HFFc6 (cell line): Measurements from ENCODE around the gene GEMIN7. TPM values are rescaled to one million over a fixed set of nuclear protein-coding genes. Genes with fewer than 3 reads are reported as not detected.

Experiments used
- DNase-seq: peaks from one replicate; pipeline ENCODE4 v3.0.0-alpha.2; 2018
- H3K27ac Mint-ChIP-seq: 2 replicates; pipeline ENCODE4 v1.8.0; 2020; ENCODE audit warnings: mild to moderate bottlenecking, mixed read lengths
- H3K27me3 Mint-ChIP-seq: 2 replicates; pipeline ENCODE4 v1.8.0; 2021; ENCODE audit warnings: mild to moderate bottlenecking, moderate library complexity, mixed read lengths; ENCODE audit not compliant: insufficient read depth
- H3K36me3 Mint-ChIP-seq: 2 replicates; pipeline ENCODE4 v1.8.0; 2021; ENCODE audit warnings: low read depth, mixed read lengths
- H3K4me1 Mint-ChIP-seq: 2 replicates; pipeline ENCODE4 v1.8.0; 2020; ENCODE audit warnings: low read depth, mixed read lengths
- H3K4me3 Mint-ChIP-seq: 2 replicates; pipeline ENCODE4 v1.8.0; 2020; ENCODE audit warnings: mild to moderate bottlenecking, moderate library complexity, mixed read lengths
- H3K9me3 Mint-ChIP-seq: 2 replicates; pipeline ENCODE4 v1.8.0; 2020; ENCODE audit warnings: mild to moderate bottlenecking, mixed read lengths
- total RNA-seq, 6 experiments: library from RNA; stranded (reverse); fragmentation: NEBNext Ultra II Directional; extraction: Animal tissue kit (Norgen Biotek cat#: 25700); gene quantifications; 2 replicates in 1 of 6; 3 replicates in 5 of 6; pipeline ENCODE4 v1.2.3, GENCODE V29; 2021
- TF ChIP-seq, protein P1 (sequence below): fragments of 200-600 bp; sonication (generic); IDR thresholded peaks from 2 replicates; pipeline ENCODE4 v1.5.0; 2021; ENCODE audit warnings: antibody characterized with exemption, mild to moderate bottlenecking

GEMIN7 gene
- total RNA-seq, 6 experiments from 2014 or later = 34.3 to 43.4 (median 39.0) TPM

GRCh38 chr19:45121827-45122345, 42.8 kb downstream of the GEMIN7 start:
- H3K27me3 Mint-ChIP-seq = peaks cover 2% of the 10 kb centered on the region
- H3K36me3 Mint-ChIP-seq = no peaks in the 10 kb centered on the region
- TF ChIP-seq, protein P1, sequence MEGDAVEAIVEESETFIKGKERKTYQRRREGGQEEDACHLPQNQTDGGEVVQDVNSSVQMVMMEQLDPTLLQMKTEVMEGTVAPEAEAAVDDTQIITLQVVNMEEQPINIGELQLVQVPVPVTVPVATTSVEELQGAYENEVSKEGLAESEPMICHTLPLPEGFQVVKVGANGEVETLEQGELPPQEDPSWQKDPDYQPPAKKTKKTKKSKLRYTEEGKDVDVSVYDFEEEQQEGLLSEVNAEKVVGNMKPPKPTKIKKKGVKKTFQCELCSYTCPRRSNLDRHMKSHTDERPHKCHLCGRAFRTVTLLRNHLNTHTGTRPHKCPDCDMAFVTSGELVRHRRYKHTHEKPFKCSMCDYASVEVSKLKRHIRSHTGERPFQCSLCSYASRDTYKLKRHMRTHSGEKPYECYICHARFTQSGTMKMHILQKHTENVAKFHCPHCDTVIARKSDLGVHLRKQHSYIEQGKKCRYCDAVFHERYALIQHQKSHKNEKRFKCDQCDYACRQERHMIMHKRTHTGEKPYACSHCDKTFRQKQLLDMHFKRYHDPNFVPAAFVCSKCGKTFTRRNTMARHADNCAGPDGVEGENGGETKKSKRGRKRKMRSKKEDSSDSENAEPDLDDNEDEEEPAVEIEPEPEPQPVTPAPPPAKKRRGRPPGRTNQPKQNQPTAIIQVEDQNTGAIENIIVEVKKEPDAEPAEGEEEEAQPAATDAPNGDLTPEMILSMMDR = no peak
- H3K9me3 Mint-ChIP-seq = no peaks in the 10 kb centered on the region
- H3K27ac Mint-ChIP-seq = no peak overlapping the region
- H3K4me1 Mint-ChIP-seq = peaks cover 10% of the 10 kb centered on the region; the same call in 1 of the 2 replicates
- no peak for DNase-seq
- H3K4me3 Mint-ChIP-seq = no peak overlapping the region

DNA sequence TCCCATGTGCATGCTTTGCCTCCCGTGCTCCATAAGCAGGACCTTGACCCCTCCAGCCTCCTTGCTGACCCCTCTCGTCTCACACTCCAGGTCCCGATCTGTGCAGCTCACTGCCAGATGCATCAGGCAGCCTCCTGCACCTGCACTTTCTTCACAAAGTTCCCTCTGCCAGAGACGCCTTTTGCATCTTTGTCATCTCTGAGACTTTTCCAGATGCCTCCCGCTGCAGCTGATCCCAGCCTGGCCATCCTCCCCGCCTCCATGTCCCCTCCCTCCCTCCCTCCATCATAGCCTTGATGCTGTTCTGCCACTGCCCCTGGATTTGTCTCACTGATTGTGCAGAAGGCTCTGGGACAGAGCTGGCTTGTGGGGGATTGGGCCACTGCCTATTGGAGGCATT, 43.8 kb downstream of the GEMIN7 start:
- no peaks in the 10 kb centered on the region for H3K36me3 Mint-ChIP-seq
- no peak for DNase-seq
- no peak overlapping the region for H3K4me3 Mint-ChIP-seq
- TF ChIP-seq, protein P1 = no peak
- H3K27me3 Mint-ChIP-seq = peaks cover 2% of the 10 kb centered on the region
- H3K4me1 Mint-ChIP-seq = peaks cover 10% of the 10 kb centered on the region; the same call in 1 of the 2 replicates
- H3K27ac Mint-ChIP-seq = no peak overlapping the region
- no peaks in the 10 kb centered on the region for H3K9me3 Mint-ChIP-seq

- Mint-ChIP-seq H3K4me1 (peaks cover 10% of the 10 kb centered on the region; the same call in 1 of the 2 replicates), H3K27me3 (peaks cover 2% of the 10 kb centered on the region), H3K9me3 (no peaks in the 10 kb centered on the region), H3K27ac (no peak overlapping the region), H3K36me3 (no peaks in the 10 kb centered on the region), H3K4me3 (no peak overlapping the region)
- TF ChIP-seq, protein P1 = no peak
- DNase-seq = no peak
Observed at GRCh38 chr19:45123440-45123850, 44.4 kb downstream of the GEMIN7 start.

GRCh38 chr19:45124021-45124420, 45.0 kb downstream of the GEMIN7 start:
- Mint-ChIP-seq H3K27ac (no peak overlapping the region), H3K4me3 (no peak overlapping the region), H3K9me3 (no peaks in the 10 kb centered on the region), H3K27me3 (no peaks in the 10 kb centered on the region; the same call in 1 of the 2 replicates), H3K36me3 (no peaks in the 10 kb centered on the region), H3K4me1 (peaks cover 10% of the 10 kb centered on the region; the same call in 1 of the 2 replicates)
- no peak for DNase-seq
- TF ChIP-seq, protein P1 = no peak

GRCh38 chr19:45125360-45125759, 46.3 kb downstream of the GEMIN7 start:
- Mint-ChIP-seq H3K36me3 (no peaks in the 10 kb centered on the region), H3K9me3 (no peaks in the 10 kb centered on the region), H3K27ac (no peak overlapping the region), H3K27me3 (no peaks in the 10 kb centered on the region; the same call in 1 of the 2 replicates), H3K4me1 (peaks cover 10% of the 10 kb centered on the region; the same call in 1 of the 2 replicates), H3K4me3 (no peak overlapping the region)
- TF ChIP-seq, protein P1 = no peak
- DNase-seq = no peak
